Stimulated activated effector memory CD8-positive, alpha-beta T cell treated with anti-CD3 and anti-CD28 coated beads, Interleukin-12 subunit alpha, Interleukin-12 subunit beta, amount 100 ng/mL, for 72 hours (primary cell): ENCODE results near the gene RAB3GAP1.

Experiments
- ATAC-seq: fragments of 150-1000 bp; cut with Tn5 transposase; 2 replicates; pipeline ENCODE4 v1.10.0; 2021
- DNase-seq, 2 donors: peaks; one replicate each; pipeline ENCODE4 v3.0.0; 2021 to 2022; ENCODE audit warnings: low spot score in 2 of 2
- H3K27ac Mint-ChIP-seq: one replicate; pipeline ENCODE4 v1.8.0; 2022; ENCODE audit warnings: mild to moderate bottlenecking, mixed read lengths
- H3K36me3 Mint-ChIP-seq: one replicate; pipeline ENCODE4 v1.8.0; 2022; ENCODE audit warnings: mild to moderate bottlenecking, mixed read lengths
- H3K4me1 Mint-ChIP-seq: one replicate; pipeline ENCODE4 v1.8.0; 2022; ENCODE audit warnings: mixed read lengths
- H3K4me3 Mint-ChIP-seq: one replicate; pipeline ENCODE4 v1.8.0; 2022; ENCODE audit warnings: mild to moderate bottlenecking, mixed read lengths
- H3K9me3 Mint-ChIP-seq: one replicate; pipeline ENCODE4 v1.8.0; 2022; ENCODE audit warnings: mixed read lengths

Gene RAB3GAP1

GRCh38 chr2:135187270-135187669 lies 135.2 kb downstream of the RAB3GAP1 start:
- Mint-ChIP-seq H3K27ac (no peak overlapping the region), H3K4me3 (no peak overlapping the region), H3K36me3 (no peaks in the 10 kb centered on the region), H3K4me1 (no peaks in the 10 kb centered on the region), H3K9me3 (peaks cover 6% of the 10 kb centered on the region)
- ATAC-seq (no peak), DNase-seq (no peak)

GRCh38 chr2:135189148-135189547 lies 137.1 kb downstream of the RAB3GAP1 start:
- peaks cover 8% of the 10 kb centered on the region for H3K9me3 Mint-ChIP-seq
- H3K4me3 Mint-ChIP-seq, result no peak overlapping the region

GRCh38 chr2:135190799-135191198 lies 138.7 kb downstream of the RAB3GAP1 start:
- H3K27ac Mint-ChIP-seq, result no peak overlapping the region
- no peak for DNase-seq
- peaks cover 9% of the 10 kb centered on the region for H3K9me3 Mint-ChIP-seq
- no peak for ATAC-seq
- H3K4me1 Mint-ChIP-seq, result no peaks in the 10 kb centered on the region
- no peaks in the 10 kb centered on the region for H3K36me3 Mint-ChIP-seq
- H3K4me3 Mint-ChIP-seq, result no peak overlapping the region

More at GRCh38 chr2:135189148-135189547, 137.1 kb downstream of the RAB3GAP1 start:
- Mint-ChIP-seq H3K27ac (no peak overlapping the region), H3K36me3 (no peaks in the 10 kb centered on the region), H3K4me1 (no peaks in the 10 kb centered on the region)
- DNase-seq (no peak), ATAC-seq (no peak)

- no peak for ATAC-seq
- Mint-ChIP-seq H3K4me3 (no peak overlapping the region), H3K9me3 (peaks cover 4% of the 10 kb centered on the region), H3K27ac (no peak overlapping the region), H3K36me3 (no peaks in the 10 kb centered on the region), H3K4me1 (no peaks in the 10 kb centered on the region)
- DNase-seq, result no peak
Measured at GRCh38 chr2:135198481-135198880, 146.4 kb downstream of the RAB3GAP1 start.

GRCh38 chr2:135202751-135203150 lies 150.7 kb downstream of the RAB3GAP1 start:
- DNase-seq, result no peak
- no peak for ATAC-seq
- Mint-ChIP-seq H3K9me3 (no peaks in the 10 kb centered on the region), H3K4me1 (no peaks in the 10 kb centered on the region), H3K27ac (no peak overlapping the region), H3K36me3 (no peaks in the 10 kb centered on the region), H3K4me3 (no peak overlapping the region)

- H3K36me3 Mint-ChIP-seq, result no peaks in the 10 kb centered on the region
- H3K4me3 Mint-ChIP-seq, result no peak overlapping the region
- H3K27ac Mint-ChIP-seq, result no peak overlapping the region
- DNase-seq (no peak), ATAC-seq (no peak)
- H3K4me1 Mint-ChIP-seq, result no peaks in the 10 kb centered on the region
- no peaks in the 10 kb centered on the region for H3K9me3 Mint-ChIP-seq
Measured at GRCh38 chr2:135203944-135204343, 151.9 kb downstream of the RAB3GAP1 start.

- no peaks in the 10 kb centered on the region for H3K36me3 Mint-ChIP-seq
- H3K27ac Mint-ChIP-seq, result no peak overlapping the region
- H3K9me3 Mint-ChIP-seq, result no peaks in the 10 kb centered on the region
- no peaks in the 10 kb centered on the region for H3K4me1 Mint-ChIP-seq
- DNase-seq (no peak), ATAC-seq (no peak)
- no peak overlapping the region for H3K4me3 Mint-ChIP-seq
Measured at GRCh38 chr2:135208016-135208415, 155.9 kb downstream of the RAB3GAP1 start.

GRCh38 chr2:135212757-135213156 lies 160.7 kb downstream of the RAB3GAP1 start:
- Mint-ChIP-seq H3K4me3 (no peak overlapping the region), H3K36me3 (no peaks in the 10 kb centered on the region), H3K9me3 (no peaks in the 10 kb centered on the region), H3K27ac (no peak overlapping the region), H3K4me1 (no peaks in the 10 kb centered on the region)
- DNase-seq (no peak), ATAC-seq (no peak)

- DNase-seq (no peak), ATAC-seq (no peak)
- no peaks in the 10 kb centered on the region for H3K36me3 Mint-ChIP-seq
- H3K4me3 Mint-ChIP-seq, result no peak overlapping the region
- H3K4me1 Mint-ChIP-seq, result no peaks in the 10 kb centered on the region
- no peak overlapping the region for H3K27ac Mint-ChIP-seq
- H3K9me3 Mint-ChIP-seq, result no peaks in the 10 kb centered on the region
Measured at GRCh38 chr2:135218426-135218825, 166.3 kb downstream of the RAB3GAP1 start.

GRCh38 chr2:135219226-135219625 lies 167.1 kb downstream of the RAB3GAP1 start:
- no peak for DNase-seq
- H3K27ac Mint-ChIP-seq, result no peak overlapping the region
- no peaks in the 10 kb centered on the region for H3K36me3 Mint-ChIP-seq
- H3K9me3 Mint-ChIP-seq, result no peaks in the 10 kb centered on the region
- H3K4me1 Mint-ChIP-seq, result no peaks in the 10 kb centered on the region
- ATAC-seq, result no peak
- H3K4me3 Mint-ChIP-seq, result no peak overlapping the region
